Mammary epithelial cell (primary cell): ENCODE data around the gene CCL1.

Experiments
- EZH2 ChIP-seq: IDR thresholded peaks from 2 replicates; pipeline ENCODE4 v1.6.1; 2012; ENCODE audit warnings: low read length, inconsistent platforms, borderline replicate concordance
- TF ChIP-seq, protein P1 (sequence below), 2 donors: IDR thresholded peaks in 1 of 2; conservative IDR thresholded peaks in 1 of 2; 2 replicates each; pipeline ENCODE4 v1.5.1; 2011 to 2012; ENCODE audit warnings: inconsistent platforms in 2 of 2, low read length in 2 of 2, mild to moderate bottlenecking in 2 of 2, control low read depth in 1 of 2, low read depth in 1 of 2; ENCODE audit not compliant: insufficient read depth in 1 of 2; ENCODE audit errors: extremely low read depth in 1 of 2

DNA sequence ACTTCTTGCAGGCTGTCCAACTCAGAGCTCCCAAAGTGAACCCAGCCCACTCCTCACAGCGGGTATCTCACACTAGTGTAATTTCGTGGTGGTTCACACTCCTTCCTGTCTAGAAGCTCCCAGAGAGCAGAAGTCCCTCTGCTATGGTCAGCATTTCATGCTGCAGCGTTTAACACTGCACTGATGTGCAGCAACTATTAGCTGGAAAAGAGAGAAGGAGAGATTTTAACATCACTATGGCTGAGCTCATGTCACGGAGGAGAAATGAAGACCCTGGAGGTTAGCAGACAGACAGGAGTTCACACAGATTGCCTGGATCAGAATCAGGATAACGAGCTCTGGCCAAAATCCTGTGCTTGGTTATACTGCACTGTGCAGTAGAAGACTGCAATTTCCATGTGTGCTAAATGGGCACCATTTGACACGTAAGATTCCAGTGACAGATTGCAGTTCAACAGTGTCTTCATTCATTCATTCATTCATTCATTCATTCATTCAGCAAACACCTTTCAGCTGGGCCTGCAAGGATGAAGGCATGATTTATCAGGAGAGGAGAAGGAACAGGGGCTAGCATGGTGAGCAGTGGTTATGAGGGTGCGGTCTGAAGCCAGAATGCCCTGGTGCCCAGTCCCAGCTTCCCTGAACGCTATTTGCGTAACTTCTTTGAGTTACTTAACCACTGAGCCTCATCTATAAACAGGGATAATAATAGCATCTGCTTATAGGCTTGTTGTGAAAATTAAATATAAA, 5.3 kb upstream of the CCL1 start:
- TF ChIP-seq, protein P1, sequence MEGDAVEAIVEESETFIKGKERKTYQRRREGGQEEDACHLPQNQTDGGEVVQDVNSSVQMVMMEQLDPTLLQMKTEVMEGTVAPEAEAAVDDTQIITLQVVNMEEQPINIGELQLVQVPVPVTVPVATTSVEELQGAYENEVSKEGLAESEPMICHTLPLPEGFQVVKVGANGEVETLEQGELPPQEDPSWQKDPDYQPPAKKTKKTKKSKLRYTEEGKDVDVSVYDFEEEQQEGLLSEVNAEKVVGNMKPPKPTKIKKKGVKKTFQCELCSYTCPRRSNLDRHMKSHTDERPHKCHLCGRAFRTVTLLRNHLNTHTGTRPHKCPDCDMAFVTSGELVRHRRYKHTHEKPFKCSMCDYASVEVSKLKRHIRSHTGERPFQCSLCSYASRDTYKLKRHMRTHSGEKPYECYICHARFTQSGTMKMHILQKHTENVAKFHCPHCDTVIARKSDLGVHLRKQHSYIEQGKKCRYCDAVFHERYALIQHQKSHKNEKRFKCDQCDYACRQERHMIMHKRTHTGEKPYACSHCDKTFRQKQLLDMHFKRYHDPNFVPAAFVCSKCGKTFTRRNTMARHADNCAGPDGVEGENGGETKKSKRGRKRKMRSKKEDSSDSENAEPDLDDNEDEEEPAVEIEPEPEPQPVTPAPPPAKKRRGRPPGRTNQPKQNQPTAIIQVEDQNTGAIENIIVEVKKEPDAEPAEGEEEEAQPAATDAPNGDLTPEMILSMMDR (conservative IDR thresholded peaks at IDR 0.05 in 1 of 2, IDR thresholded peaks at IDR 0.05 in 1 of 2; ENCODE audit: extremely low read depth in 1 of 2, insufficient read depth in 1 of 2, low read depth in 1 of 2, low read length in 2 of 2), result no peak
- TF ChIP-seq EZH2, result no peak
